Lung microvascular endothelial cell (primary cell): ENCODE measurements around the gene ZNF277. TPM values are rescaled to one million over a fixed set of nuclear protein-coding genes. Genes with fewer than 3 reads are reported as not detected.
A peak's percentile ranks its signal among the peaks of the same experiment; 100 is the strongest.
"Not testable (repeated sequence)": the region's sequence is repeated elsewhere in the genome, so short reads cannot be mapped to it uniquely, and the experiment has no call there.

Source experiments
- DNase-seq, 2 donors: peaks; one replicate each; pipeline versions ENCODE4 v3.0.0 to v3.0.0-alpha.2; 2010; ENCODE audit warnings: low read depth in 2 of 2
- total RNA-seq: library from RNA; depleted of rRNA; stranded (reverse); fragments of >200 nt; gene quantifications from 2 replicates; pipeline ENCODE4 v1.2.1, GENCODE V29; 2014

Gene ZNF277
- total RNA-seq, 1 donor from 2014 or later: 34.9 TPM

DNA sequence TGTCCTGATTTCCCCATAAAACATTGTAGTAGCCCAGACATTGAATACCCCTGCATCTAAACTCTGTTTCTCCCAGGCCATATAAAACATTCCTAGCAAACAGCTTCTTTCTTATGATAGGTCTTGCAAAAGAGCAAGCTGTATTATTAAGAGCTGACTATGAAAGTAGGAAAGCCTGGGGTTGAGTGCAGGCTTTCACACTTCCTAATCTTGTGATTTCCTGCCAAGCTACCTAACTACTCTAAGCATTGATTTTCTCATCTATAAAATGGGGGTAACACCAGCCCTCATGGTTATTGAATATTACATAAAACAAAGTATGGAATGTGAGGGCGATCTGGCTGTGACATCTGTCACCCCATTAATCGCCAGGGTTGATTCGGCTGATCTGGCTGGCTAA lies 81.8 kb downstream of the ZNF277 start:
- DNase-seq: no peak

DNA sequence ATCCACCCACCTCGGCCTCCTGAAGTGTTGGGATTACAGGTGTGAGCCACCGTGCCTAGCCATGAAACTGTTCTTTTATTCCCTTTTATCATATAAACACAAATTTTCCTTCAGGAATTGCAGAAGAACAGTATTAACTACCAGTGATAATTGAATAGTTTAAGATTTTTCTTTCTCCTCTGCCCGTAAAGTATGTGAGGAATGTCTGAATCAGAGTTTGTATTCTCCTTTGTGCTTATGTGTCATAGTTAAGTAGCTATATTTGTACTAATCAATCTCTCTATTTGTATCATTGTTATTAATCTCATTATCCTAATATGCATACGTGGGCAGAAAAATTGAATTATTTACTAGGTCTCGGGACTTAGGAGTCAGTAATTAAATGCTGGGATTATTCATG lies 83.6 kb downstream of the ZNF277 start:
- DNase-seq: peak in 1 of 2 donors; percentile 29

DNA sequence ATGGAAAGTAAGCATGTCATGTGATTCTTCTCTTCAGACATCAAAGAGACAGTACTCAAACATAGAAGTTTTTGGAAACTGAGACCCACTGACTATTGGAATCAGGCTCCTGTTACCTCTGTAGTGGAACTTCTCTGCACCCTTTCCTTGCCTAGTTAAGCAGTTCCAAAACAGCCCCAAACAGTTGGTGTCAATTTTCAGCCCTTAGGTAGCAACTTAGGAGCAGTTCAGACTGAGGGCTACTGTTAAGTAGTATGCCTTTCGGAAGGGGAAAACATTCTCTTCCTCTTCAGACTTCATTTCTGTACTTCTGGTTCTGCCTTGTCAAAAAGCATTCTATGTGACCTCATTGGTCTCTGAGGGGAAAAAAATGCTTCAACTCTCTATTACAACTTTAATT lies 85.7 kb downstream of the ZNF277 start:
- DNase-seq: no peak

DNA sequence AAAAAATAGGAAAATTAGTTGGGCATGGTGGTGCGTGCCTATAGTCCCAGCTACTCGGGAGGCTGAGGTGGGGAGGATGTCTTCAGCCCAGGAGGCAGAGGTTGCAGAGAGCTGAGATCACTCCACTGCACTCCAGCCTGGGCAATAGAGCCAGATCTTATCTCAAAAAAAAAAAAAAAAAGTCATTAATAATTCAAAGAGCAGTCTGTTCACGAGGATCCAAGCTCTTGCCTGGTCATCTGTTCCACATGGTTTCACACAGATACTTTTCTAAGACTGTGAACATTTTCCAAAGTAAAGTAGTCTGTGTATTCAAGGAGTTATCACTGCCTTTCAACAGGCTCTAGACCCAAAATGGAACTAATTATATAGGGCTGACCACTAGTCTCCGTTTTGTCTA lies 86.9 kb downstream of the ZNF277 start:
- no peak for DNase-seq

DNA sequence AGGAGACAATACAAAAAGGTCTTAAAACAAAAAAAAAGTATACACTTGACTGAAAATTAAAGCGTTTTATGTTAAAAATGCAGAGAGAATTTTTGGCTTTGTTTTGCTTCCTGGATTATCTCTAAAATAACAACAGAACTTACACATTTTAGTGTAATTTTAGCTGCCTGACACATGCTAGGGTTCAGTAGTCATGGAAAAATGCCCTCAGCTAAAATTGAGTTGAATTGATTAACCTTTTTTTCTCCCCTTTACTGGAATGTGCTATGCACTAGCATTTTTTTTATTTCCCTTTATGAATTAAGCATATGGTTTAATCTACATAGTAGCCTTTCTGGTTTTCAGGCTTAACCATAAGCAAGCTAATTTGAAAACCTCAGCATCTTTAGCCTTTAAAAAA lies 89.9 kb downstream of the ZNF277 start:
- DNase-seq: peak in 1 of 2 donors; percentile 81

DNA sequence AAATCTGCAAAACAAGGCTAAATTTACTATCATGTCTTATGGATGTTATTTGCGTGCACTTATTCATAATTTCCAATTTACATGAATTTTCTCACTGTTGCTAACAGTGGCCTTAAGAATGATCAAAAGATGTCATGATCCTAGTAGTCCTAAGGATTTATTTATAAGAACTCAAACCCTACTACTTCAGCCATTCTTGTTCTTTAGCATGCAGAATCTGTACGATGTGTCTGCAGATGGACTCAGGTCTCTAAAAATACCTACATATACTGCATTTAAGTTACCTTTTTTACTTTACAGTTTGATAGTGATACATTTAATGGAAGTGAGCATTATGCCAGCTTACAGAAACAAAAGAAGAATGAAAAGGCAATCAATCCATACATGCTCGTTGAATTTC lies 91.2 kb downstream of the ZNF277 start:
- DNase-seq: no peak

DNA sequence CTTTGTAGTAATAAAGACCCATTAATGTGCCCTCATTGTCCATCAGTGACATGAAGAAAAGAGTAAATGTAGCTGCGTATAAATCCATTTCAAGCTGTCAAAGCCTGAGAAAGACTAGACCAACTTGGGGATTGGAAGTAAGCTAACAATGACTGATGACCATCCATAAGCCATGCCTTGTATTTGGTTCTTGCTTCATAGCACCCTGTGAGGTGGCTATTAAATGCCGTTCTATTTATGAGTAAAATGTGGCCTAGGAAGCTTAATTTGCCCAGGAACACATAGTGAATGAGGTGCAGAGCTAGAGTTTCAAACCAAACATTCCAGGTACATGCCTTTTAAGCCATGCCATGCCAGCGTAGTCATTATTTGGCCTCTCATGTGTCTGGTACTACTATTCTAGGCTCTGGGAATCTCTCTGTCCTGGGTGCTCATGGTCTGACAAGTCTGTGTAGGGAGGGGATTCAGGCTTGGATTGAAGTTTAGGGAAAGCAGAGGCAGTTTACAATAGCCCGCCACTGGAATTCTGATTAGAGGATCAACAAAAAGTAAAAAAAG lies 92.1 kb downstream of the ZNF277 start:
- no peak for DNase-seq

DNA sequence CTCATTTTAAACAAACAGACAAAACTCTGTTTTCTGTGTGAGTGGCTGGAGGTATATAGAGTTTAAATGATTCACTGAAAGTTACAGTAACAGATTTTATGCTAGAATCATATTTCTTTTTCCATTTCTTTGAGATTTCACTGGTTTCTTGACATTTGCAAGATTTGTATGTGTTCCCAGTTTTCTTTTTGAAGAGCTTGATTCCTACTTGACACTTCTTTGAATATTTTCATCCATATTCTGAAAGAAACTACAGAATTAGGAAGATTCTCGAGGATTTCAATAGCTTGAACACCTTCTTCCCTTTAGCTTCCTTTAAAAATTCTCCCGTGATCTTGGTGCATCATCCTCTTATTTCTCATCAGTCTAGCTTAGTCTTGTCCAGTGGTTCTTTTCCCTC lies 93.6 kb downstream of the ZNF277 start:
- DNase-seq: no peak

DNA sequence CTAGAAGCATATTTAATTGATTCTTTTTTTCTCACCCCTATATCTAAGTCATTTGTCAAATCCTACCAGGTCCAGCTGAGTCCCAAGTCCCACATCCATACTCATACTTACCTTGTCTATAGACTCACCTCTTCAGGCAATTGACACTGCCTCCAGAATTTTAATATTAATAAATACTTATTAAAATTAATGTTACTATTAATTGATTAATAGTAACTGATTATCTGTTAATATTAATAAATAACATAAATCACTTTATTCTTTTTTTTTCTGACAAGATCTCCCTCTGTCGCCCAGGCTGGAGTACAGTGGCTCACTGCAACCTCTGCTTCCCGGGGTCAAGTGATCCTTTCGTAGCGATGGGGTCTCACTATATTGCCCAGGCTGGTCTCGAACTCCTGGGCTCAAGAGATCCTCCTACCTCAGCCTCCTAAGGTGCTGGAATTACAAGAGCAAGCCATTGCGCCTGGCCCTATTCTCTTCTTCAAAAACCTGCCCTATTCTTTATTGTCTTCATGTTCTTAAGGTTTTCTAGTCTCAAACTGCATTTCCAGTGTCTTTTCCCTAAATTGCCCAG lies 94.4 kb downstream of the ZNF277 start:
- DNase-seq: no peak

DNA sequence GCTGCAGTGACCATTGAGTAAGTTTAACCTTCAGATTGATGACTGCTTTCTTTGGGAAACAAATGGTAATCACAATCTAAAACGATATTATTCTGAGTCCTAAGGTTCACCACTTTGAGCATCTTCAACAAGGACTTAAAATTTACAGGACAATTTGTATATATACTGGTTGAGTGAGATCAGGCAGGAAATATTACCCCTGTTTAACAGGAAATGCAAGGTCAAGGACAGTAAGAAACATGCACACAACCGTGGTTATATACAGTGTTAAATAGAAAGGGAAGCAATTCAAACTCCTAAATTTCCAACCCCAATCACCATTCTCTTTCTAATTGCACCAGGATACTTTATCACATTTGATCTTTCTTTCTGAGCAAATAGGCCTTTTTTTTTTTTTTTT lies 96.1 kb downstream of the ZNF277 start:
- peak; percentile 1 to 10 for DNase-seq

DNA sequence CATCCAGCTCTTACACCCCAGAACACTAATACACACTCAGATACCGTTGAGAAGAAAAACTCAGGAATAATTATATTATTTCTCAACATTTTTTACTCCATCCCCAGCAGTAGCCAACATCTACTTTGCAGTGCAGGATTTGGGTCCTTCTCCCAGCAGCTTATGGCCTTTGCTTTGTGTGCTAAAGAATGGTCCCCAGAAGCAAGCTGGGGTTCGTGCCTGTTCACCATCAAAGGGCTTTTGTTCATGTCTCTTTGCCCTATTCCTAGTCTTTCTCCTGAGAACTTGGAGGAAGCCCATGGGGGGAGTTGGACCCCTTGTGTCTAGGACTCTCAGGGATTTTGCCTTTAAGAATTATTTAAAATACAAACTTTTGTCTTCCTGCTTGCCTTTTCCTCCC lies 100.4 kb downstream of the ZNF277 start:
- no peak for DNase-seq

DNA sequence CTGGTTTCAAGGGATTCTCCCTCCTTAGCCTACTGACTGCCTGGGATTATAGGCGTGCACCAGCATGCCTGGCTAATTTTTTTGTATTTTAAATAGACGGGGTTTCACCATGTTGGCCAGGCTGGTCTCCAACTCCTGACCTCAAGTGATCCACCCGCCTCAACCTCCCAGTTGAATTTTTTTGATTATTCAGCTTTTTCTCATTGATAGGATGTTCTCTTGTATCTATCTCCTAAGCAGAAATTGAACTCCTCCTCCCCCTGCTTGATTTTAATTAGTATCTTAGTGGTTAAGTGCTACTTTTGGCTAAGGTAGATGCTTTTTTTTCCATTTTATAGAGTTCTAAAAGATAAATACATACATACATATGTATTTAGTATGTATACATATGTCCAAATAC lies 101.0 kb downstream of the ZNF277 start:
- DNase-seq: no peak

DNA sequence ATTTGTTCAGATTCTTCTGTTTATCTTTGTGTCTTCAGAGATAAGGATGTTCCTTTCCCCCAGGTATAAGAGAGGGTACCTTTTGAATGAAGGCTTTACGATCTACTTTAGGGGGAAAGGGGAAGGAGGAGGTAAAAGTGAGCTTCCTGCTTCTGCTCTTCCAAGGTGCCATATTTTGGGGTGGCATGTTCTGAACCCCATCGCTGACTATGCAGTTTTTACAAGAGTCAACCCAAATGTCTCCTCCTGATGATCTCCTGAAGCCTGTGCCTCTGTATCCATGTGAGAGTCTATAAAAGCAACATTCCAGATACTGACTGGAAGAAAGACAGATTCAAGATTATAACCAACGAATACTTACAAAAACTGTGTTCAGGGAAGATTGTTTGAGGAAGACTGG lies 102.5 kb downstream of the ZNF277 start:
- DNase-seq: no peak

DNA sequence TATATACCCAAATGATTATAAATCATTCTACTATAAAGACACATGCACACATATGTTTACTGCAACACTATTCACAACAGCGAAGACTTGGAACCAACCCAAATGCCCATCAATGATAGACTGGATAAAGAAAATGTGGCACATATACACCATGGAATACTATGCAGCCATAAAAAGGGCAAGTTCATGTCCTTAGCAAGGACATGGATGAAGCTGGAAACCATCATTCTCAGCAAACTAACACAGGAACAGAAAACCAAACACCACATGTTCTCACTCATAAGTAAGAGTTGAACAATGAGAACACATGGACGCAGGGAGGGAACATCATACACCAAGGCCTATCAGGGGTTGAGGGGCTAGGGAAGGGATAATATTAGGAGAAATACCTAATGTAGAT lies 110.3 kb downstream of the ZNF277 start:
- DNase-seq: not testable (repeated sequence)

DNA sequence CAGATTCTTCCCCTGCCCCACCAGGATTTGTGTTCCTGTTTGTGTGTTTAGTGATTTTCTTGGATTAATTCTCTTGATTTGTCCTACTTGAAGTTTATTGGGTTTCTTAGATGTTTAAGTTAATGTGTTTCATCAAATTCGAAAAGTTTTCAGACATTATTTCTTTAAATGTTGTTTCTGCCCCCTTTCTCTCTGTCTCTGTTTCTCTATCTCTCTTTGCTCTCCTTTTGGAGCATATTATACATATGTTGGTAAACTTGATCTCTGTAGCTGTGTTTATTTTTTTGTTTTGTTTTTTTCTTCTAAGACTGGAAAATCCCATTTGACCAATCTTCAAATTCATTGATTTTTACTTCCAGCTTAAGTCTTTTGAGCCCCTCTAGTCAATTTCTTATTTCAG lies 115.6 kb downstream of the ZNF277 start:
- DNase-seq: no peak

DNA sequence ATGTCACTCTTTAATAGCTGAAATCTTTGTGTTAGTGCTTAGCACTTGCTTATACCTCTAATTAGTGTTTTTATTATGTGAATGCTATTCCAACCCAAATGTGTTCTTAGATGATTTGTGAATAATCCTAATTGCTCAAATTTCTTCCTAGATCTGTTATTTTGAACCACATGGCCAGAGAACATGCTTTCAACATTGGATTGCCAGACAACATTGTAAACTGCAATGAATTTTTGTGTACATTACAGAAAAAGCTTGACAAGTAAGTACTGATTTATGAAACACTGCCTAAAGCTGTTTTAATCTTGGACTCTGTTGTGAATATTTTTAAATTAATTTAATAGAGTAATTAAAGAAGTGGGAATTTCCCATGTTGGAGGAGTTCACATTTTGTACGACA lies 121.1 kb downstream of the ZNF277 start:
- no peak for DNase-seq

DNA sequence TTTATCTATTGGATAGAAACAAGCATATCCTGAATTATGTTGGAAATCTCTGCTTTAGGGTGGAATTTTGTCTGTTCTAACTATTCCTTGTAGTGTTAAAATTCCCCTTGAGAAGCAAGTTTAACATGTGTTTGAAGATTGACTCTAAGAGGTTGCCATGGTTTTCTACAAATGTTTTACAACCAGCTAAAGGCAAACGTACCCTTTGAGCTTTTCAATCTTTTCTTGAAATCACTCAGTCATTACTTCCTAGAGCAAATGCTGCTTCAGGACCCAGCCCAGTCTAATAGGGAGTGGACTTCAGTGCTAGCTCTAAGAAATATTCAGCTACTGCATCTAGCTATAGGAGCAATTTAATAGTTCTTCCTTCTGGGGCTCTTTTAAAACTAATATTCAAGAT lies 125.0 kb downstream of the ZNF277 start:
- DNase-seq: no peak

DNA sequence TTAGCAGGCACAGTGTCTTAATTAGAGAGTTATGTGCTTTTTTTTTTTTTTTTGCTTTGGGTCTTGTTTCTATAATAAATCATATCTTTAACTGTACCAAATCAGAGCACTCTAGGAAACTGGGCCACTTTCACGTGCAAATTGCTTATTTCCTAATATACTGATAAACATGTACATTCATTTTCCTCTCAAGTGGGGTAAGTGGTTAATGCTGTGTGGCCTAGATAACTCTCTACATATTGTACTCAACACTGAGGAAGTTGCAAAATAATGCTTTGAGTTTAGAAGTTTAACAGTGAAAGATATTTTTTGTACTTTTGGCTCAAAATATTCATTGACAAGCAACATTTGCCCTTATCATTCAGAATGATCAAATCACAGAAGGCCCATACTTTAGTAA lies 127.9 kb downstream of the ZNF277 start:
- no peak for DNase-seq

DNA sequence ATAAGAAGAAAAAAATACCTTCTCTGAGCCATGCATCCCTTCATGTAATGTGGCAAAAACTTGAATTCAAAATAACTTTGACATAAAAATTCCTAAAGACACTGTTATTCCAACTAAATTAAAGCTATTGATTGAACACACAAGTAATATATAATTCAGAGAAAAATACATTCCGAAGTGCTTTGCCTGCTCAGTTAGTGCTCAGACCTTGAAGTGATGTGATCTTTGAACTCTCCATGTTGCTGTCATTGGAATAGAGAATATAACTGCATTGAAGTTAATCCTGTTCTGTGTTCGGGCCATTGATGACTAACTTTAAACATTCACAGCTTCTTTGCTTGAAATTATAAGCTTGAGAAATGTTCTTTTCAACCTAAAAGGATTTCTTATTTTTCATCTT lies 129.8 kb downstream of the ZNF277 start:
- no peak for DNase-seq

DNA sequence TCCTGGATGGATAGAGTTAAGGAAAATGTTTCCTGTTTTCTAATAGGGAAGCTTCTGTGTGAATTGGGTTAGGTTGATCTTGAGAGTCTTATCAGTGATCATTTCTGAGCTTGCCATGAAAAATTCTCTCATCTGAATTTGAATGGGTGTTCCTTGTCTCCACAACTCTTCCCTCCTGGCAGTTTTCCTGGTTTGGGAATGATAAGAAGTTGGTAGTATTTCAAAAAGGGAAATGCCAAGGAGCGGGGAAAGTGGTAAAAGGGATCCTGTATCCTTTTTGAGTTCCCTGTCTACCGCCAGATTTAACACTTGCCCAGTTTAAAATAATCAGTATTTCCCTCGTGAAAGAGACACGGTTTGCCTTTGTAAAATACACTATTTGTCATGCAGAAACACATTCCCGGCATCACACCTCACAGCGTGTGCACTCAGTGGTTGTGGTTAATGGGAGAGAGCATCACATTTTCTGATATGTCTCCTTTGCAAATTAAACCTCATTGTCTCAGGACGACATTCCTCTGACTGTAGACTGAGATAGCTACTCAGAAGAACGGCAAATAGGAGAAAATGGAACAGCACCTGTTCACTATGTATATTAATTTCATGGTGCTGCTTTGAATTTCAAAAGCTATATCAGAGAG lies 130.6 kb downstream of the ZNF277 start:
- DNase-seq: no peak

DNA sequence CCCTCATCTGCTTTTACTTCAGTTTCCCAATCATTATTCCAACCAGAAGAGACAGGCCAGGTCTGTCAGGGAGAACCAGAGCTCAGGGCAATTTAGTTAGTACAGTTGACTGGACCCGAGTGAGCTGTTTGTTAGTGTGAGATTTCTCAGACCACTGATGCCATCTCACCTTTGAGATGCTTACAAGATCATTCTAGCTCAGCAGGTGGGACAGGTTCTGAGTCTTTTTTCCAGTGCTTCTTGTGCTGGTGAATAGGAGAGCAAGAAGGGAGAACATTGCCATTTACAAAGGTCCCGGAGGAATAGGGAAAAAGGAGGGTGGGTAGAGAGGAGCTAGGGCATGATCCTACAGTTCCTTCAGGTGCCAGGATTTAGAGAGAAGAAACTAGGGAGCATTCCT lies 131.4 kb downstream of the ZNF277 start:
- DNase-seq: no peak

DNA sequence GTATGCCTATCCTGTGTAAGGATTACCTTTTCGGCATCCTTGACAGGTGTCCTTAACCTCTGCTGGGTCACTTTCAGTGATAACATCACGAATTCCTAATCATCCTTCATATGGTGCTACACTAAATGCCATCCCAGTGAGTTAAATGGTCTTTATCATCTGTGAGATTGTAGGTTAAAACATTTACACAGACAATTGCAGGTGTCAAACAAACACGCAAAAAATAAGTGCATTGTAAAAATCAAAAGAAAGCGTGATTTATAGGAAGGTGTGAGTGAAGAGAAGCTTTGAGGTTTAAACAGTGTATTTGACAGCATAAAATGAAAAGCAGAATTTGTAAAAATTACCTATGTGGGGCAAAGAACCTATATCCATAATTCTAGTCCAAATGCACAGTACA lies 132.3 kb downstream of the ZNF277 start:
- no peak for DNase-seq

DNA sequence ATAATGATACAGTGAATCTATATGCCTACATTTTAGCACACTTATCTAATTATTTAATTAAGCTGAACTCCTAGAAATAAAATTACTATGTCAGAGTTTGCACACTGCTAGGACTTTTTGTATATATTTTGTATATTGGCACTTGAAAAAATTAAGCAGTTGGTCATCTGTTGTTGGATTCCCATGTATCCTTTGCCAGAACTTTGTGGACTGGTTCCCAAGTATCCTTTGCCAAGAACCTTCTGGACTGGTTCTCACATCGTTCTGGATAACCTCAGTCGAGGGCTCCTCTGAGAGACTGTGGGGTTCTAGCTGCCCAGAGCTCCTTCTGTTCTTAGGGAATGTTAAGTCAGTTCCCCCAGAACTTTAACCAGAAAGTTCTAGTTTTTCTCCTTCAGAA lies 135.0 kb downstream of the ZNF277 start:
- DNase-seq: no peak
